Epithelial cell of esophagus (primary cell): Measurements from ENCODE around the gene CD84.
"Not testable (repeated sequence)": the region's sequence is repeated elsewhere in the genome, so short reads cannot be mapped to it uniquely, and the experiment has no call there.

Experiments used
- DNase-seq: peaks from one replicate; pipeline ENCODE4 v3.0.0; 2010; ENCODE audit warnings: low read depth
- H3K4me3 ChIP-seq: 2 replicates; pipeline ENCODE4 v1.5.1; 2011; ENCODE audit warnings: mild to moderate bottlenecking, low read length, control low read depth
- CTCF ChIP-seq: IDR thresholded peaks from 2 replicates; pipeline ENCODE4 v1.5.1; 2011; ENCODE audit warnings: low read depth, mild to moderate bottlenecking, low read length, control low read depth, inconsistent platforms; ENCODE audit not compliant: insufficient read depth; ENCODE audit errors: missing control alignments

The CD84 gene

GRCh38 chr1:160520999-160521398 lies 58.3 kb downstream of the CD84 start:
- no peak for TF ChIP-seq CTCF
- H3K4me3 ChIP-seq, result no peak overlapping the region
- DNase-seq, result no peak

GRCh38 chr1:160520582-160520981 lies 58.7 kb downstream of the CD84 start:
- no peak overlapping the region for H3K4me3 ChIP-seq
- no peak for TF ChIP-seq CTCF
- peak; percentile 18 for DNase-seq

- peak; percentile 40 for DNase-seq
- no peak overlapping the region for H3K4me3 ChIP-seq
Observed at GRCh38 chr1:160519642-160520435, 59.5 kb downstream of the CD84 start.

GRCh38 chr1:160517519-160517918 lies 61.8 kb downstream of the CD84 start:
- not testable (repeated sequence) for DNase-seq, H3K4me3 ChIP-seq

More at GRCh38 chr1:160519642-160520435, 59.5 kb downstream of the CD84 start:
- TF ChIP-seq CTCF, result no peak

GRCh38 chr1:160515908-160516307 lies 63.4 kb downstream of the CD84 start:
- DNase-seq, H3K4me3 ChIP-seq: not testable (repeated sequence)

- H3K4me3 ChIP-seq, result no peak overlapping the region
- no peak for TF ChIP-seq CTCF
- DNase-seq, result no peak
Observed at GRCh38 chr1:160504651-160505050, 74.6 kb downstream of the CD84 start.

GRCh38 chr1:160503087-160503486 lies 76.2 kb downstream of the CD84 start:
- TF ChIP-seq CTCF, result no peak
- no peak overlapping the region for H3K4me3 ChIP-seq
- no peak for DNase-seq

GRCh38 chr1:160500321-160500990 lies 78.8 kb downstream of the CD84 start:
- H3K4me3 ChIP-seq, result no peak overlapping the region
- no peak for DNase-seq
- no peak for TF ChIP-seq CTCF
